ENCODE measurements around the gene KYNU.

DNA sequence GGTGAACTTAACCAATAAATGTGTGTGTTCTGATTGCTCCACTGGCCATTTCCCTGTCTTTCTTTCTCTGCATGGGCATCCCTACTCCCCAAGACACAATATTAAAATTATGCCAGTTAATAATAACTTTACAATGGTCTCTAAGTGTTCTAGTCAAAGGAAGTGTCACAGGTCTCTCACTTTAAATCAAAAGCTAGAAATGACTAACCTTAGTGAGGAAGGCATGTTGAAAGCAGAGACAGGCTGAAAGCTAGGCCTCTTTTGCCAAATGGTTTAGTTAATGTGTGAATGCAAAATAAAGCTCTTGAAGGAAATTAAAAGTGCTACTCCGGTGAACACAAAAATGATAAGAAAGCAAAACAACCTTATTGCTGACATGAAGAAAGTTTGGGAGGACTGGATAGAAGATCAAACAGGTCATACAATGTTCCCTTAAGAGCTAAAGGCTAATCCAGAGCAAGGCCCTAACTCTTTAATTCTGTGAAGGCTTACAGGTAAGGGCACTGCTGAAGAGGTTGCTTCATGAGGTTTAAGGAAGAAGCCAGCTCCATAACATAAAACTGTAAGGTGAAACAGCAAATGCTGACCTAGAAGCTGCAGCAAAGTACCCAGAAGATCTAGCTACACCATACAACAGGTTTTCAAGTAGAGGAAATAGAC, 207.8 kb downstream of the KYNU start:
- TF ChIP-seq, protein P1, sequence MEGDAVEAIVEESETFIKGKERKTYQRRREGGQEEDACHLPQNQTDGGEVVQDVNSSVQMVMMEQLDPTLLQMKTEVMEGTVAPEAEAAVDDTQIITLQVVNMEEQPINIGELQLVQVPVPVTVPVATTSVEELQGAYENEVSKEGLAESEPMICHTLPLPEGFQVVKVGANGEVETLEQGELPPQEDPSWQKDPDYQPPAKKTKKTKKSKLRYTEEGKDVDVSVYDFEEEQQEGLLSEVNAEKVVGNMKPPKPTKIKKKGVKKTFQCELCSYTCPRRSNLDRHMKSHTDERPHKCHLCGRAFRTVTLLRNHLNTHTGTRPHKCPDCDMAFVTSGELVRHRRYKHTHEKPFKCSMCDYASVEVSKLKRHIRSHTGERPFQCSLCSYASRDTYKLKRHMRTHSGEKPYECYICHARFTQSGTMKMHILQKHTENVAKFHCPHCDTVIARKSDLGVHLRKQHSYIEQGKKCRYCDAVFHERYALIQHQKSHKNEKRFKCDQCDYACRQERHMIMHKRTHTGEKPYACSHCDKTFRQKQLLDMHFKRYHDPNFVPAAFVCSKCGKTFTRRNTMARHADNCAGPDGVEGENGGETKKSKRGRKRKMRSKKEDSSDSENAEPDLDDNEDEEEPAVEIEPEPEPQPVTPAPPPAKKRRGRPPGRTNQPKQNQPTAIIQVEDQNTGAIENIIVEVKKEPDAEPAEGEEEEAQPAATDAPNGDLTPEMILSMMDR (conservative IDR thresholded peaks at IDR 0.05 in 1 of 2, IDR thresholded peaks at IDR 0.05 in 1 of 2; ENCODE audit: low read depth in 1 of 2, low read length in 2 of 2) = no peak
- no peak for TF ChIP-seq EZH2 (IDR thresholded peaks at IDR 0.05; ENCODE audit: low read length, missing control alignments)

Data from fibroblast of lung (primary cell).